Endodermal cell (in vitro differentiated cells): Measurements from ENCODE around the gene SLC9A4. TPM values are rescaled to one million over a fixed set of nuclear protein-coding genes. Genes with fewer than 3 reads are reported as not detected.

Experiments used
- DNase-seq: peaks from one replicate; pipeline ENCODE4 v3.0.0-alpha.2; 2017
- H3K27ac ChIP-seq: 2 replicates; pipeline ENCODE4 v1.5.1; 2013; ENCODE audit warnings: mild to moderate bottlenecking, low read depth, low read length, moderate library complexity
- H3K27me3 ChIP-seq: 2 replicates; pipeline ENCODE4 v1.6.1; 2013; ENCODE audit warnings: mild to moderate bottlenecking, low read length, moderate library complexity; ENCODE audit not compliant: insufficient read depth, control insufficient read depth, poor library complexity, severe bottlenecking
- H3K36me3 ChIP-seq: 2 replicates; pipeline ENCODE4 v1.7.0; 2013; ENCODE audit warnings: mild to moderate bottlenecking, low read length, moderate library complexity; ENCODE audit not compliant: control insufficient read depth, insufficient read depth
- H3K4me1 ChIP-seq: one replicate; pipeline ENCODE4 v1.7.0; 2013; ENCODE audit warnings: low read length; ENCODE audit not compliant: control insufficient read depth, insufficient read depth
- H3K4me3 ChIP-seq: 2 replicates; pipeline ENCODE4 v1.5.1; 2013; ENCODE audit warnings: mild to moderate bottlenecking, low read length, moderate library complexity
- H3K9ac ChIP-seq: 2 replicates; pipeline ENCODE4 v1.6.1; 2013; ENCODE audit warnings: mild to moderate bottlenecking, low read length, moderate library complexity; ENCODE audit not compliant: poor library complexity, severe bottlenecking; ENCODE audit errors: extremely low read depth
- H3K9me3 ChIP-seq: 2 replicates; pipeline ENCODE4 v1.6.1; 2013; ENCODE audit warnings: mild to moderate bottlenecking, low read length, moderate library complexity; ENCODE audit not compliant: control insufficient read depth
- H3K27ac Mint-ChIP-seq: 2 replicates; pipeline ENCODE4 v1.8.0; 2020; ENCODE audit warnings: mixed read lengths
- H3K27me3 Mint-ChIP-seq: 2 replicates; pipeline ENCODE4 v1.8.0; 2021; ENCODE audit warnings: mild to moderate bottlenecking, mixed read lengths; ENCODE audit not compliant: insufficient read depth
- H3K36me3 Mint-ChIP-seq: 2 replicates; pipeline ENCODE4 v1.8.0; 2020; ENCODE audit warnings: low read depth, mixed read lengths
- H3K4me1 Mint-ChIP-seq: 2 replicates; pipeline ENCODE4 v1.8.0; 2020; ENCODE audit warnings: mixed read lengths
- H3K4me3 Mint-ChIP-seq: 2 replicates; pipeline ENCODE4 v1.8.0; 2020; ENCODE audit warnings: mild to moderate bottlenecking, moderate library complexity, mixed read lengths
- H3K9me3 Mint-ChIP-seq: 2 replicates; pipeline ENCODE4 v1.8.0; 2020; ENCODE audit warnings: mild to moderate bottlenecking, mixed read lengths
- CTCF ChIP-seq: fragments of 200-600 bp; sonication (generic); conservative IDR thresholded peaks from 2 replicates; pipeline ENCODE4 v1.5.0; 2021; ENCODE audit warnings: antibody characterized with exemption, mild to moderate bottlenecking
- WGBS, 2 experiments: methylation state at CpG; one replicate each; pipeline versions ENCODE4 v1.1.5 to v1.1.7; 2013; ENCODE audit warnings: missing lambda C conversion rate in 2 of 2, mixed read lengths in 1 of 2; ENCODE audit not compliant: insufficient coverage in 1 of 2, insufficient read length in 1 of 2; 5-methylcytosine and 5-hydroxymethylcytosine counted together
- total RNA-seq, 2 donors: library from RNA; stranded (reverse); fragmentation: NEBNext Ultra II Directional in 1 of 2; extraction: Animal tissue kit (Norgen Biotek cat#: 25700) in 1 of 2; gene quantifications; 2 replicates in 1 of 2; 3 replicates in 1 of 2; pipeline ENCODE4 v1.2.1, GENCODE V29; 2021

The SLC9A4 gene
- total RNA-seq, 2 donors from 2014 or later = 0.07 TPM; not detected in 1

GRCh38 chr2:102498414-102498813 is 25.4 kb downstream of the SLC9A4 start:
- Mint-ChIP-seq H3K27me3 (no peaks in the 10 kb centered on the region), H3K27ac (no peak overlapping the region), H3K4me3 (no peak overlapping the region), H3K4me1 (no peaks in the 10 kb centered on the region), H3K36me3 (no peaks in the 10 kb centered on the region), H3K9me3 (peaks cover 3% of the 10 kb centered on the region)
- Histone ChIP-seq H3K9ac (no peak overlapping the region), H3K36me3 (no peaks in the 10 kb centered on the region), H3K27ac (no peak overlapping the region), H3K4me3 (no peak overlapping the region), H3K9me3 (no peaks in the 10 kb centered on the region), H3K4me1 (no peaks in the 10 kb centered on the region), H3K27me3 (no peaks in the 10 kb centered on the region)
- DNase-seq = no peak
- WGBS, 2 experiments = 80 to 90% methylated on average over 2 of the region's 2 CpGs
- no peak for TF ChIP-seq CTCF

GRCh38 chr2:102499558-102499957 is 26.5 kb downstream of the SLC9A4 start:
- Histone ChIP-seq H3K9me3 (no peaks in the 10 kb centered on the region), H3K27me3 (no peaks in the 10 kb centered on the region), H3K4me3 (no peak overlapping the region), H3K27ac (no peak overlapping the region), H3K4me1 (no peaks in the 10 kb centered on the region), H3K9ac (no peak overlapping the region), H3K36me3 (no peaks in the 10 kb centered on the region)
- TF ChIP-seq CTCF = no peak
- H3K36me3 Mint-ChIP-seq = no peaks in the 10 kb centered on the region
- H3K4me3 Mint-ChIP-seq = no peak overlapping the region
- DNase-seq = no peak
- peaks cover 3% of the 10 kb centered on the region for H3K9me3 Mint-ChIP-seq
- 85 to 95% methylated on average over 1 of the region's 1 CpG for WGBS, 2 experiments
- no peaks in the 10 kb centered on the region for H3K27me3 Mint-ChIP-seq
- H3K4me1 Mint-ChIP-seq = no peaks in the 10 kb centered on the region
- H3K27ac Mint-ChIP-seq = no peak overlapping the region

- Histone ChIP-seq H3K4me1 (no peaks in the 10 kb centered on the region), H3K36me3 (no peaks in the 10 kb centered on the region), H3K27me3 (no peaks in the 10 kb centered on the region), H3K9ac (no peak overlapping the region), H3K9me3 (no peaks in the 10 kb centered on the region), H3K4me3 (no peak overlapping the region), H3K27ac (no peak overlapping the region)
- H3K4me3 Mint-ChIP-seq = no peak overlapping the region
- TF ChIP-seq CTCF = no peak
- no peaks in the 10 kb centered on the region for H3K4me1 Mint-ChIP-seq
- DNase-seq = no peak
- H3K27ac Mint-ChIP-seq = no peak overlapping the region
- H3K36me3 Mint-ChIP-seq = no peaks in the 10 kb centered on the region
- H3K27me3 Mint-ChIP-seq = no peaks in the 10 kb centered on the region
- WGBS, 2 experiments = 87 to 100% methylated on average over 1 to 8 of the region's 8 CpGs
- no peaks in the 10 kb centered on the region for H3K9me3 Mint-ChIP-seq
Observed at GRCh38 chr2:102502576-102502975, 29.6 kb downstream of the SLC9A4 start.
